HG02885 (cell line): ENCODE results near the gene LRRC51.

Experiments
- ATAC-seq: cut with Tn5 transposase; IDR thresholded peaks from one replicate; pipeline ENCODE4 v1.9.1; 2021; ENCODE audit warnings: mild to moderate bottlenecking; ENCODE audit not compliant: unreplicated experiment, poor library complexity

Gene LRRC51

GRCh38 chr11:72080326-72081183 is at the start of gene LRRC51, which contains the start of gene NUMA1:
Gene LRRC51, plus strand, starts transcription at chr11:72080850. Its CDS starts 8,234 bp downstream, at chr11:72089084.
Gene NUMA1, minus strand, starts transcription at chr11:72080542. Its CDS starts 44,599 bp downstream, at chr11:72035943.
- ATAC-seq: peak; percentile 95

- ATAC-seq: no peak
Observed at GRCh38 chr11:72036687-72037086, 44.0 kb upstream of the LRRC51 start.

GRCh38 chr11:72037554-72038311 is 42.9 kb upstream of the LRRC51 start:
- ATAC-seq: no peak

GRCh38 chr11:72038491-72038890 is 42.2 kb upstream of the LRRC51 start:
- ATAC-seq: no peak

- ATAC-seq: no peak
Observed at GRCh38 chr11:72039031-72039855, 41.4 kb upstream of the LRRC51 start.

GRCh38 chr11:72039856-72040401 is 40.7 kb upstream of the LRRC51 start:
- no peak for ATAC-seq

- no peak for ATAC-seq
Observed at GRCh38 chr11:72040491-72041363, 39.9 kb upstream of the LRRC51 start.

GRCh38 chr11:72041364-72042063 is 39.1 kb upstream of the LRRC51 start:
- ATAC-seq: no peak

- ATAC-seq: no peak
Observed at GRCh38 chr11:72042064-72042745, 38.4 kb upstream of the LRRC51 start.

GRCh38 chr11:72045849-72046248 is 34.8 kb upstream of the LRRC51 start:
- no peak for ATAC-seq

- ATAC-seq: no peak
Observed at GRCh38 chr11:72048766-72049460, 31.7 kb upstream of the LRRC51 start.

- no peak for ATAC-seq
Observed at GRCh38 chr11:72058416-72059034, 22.1 kb upstream of the LRRC51 start.

GRCh38 chr11:72061739-72062396 is 18.8 kb upstream of the LRRC51 start:
- no peak for ATAC-seq

- ATAC-seq: no peak
Observed at GRCh38 chr11:72066855-72067254, 13.8 kb upstream of the LRRC51 start.

- ATAC-seq: no peak
Observed at GRCh38 chr11:72067266-72067665, 13.4 kb upstream of the LRRC51 start.

GRCh38 chr11:72067676-72068075 is 13.0 kb upstream of the LRRC51 start:
- ATAC-seq: no peak

- ATAC-seq: peak; percentile 37
Observed at GRCh38 chr11:72069200-72069599, 11.4 kb upstream of the LRRC51 start.
